ENCODE results near the gene SPOP.

Gene SPOP

GRCh38 chr17:49640556-49640955 is 37.3 kb downstream of the SPOP start:
- no peak overlapping the region for H2AFZ ChIP-seq (ENCODE audit: low read depth, low read length)
- no peaks in the 10 kb centered on the region for H3K27me3 ChIP-seq (ENCODE audit: insufficient read depth, low read length, poor library complexity)
- H3K4me3 ChIP-seq (ENCODE audit: low read depth in 1 of 2, low read length in 2 of 2): no peak overlapping the region
- no peak overlapping the region for H3K4me2 ChIP-seq (ENCODE audit: insufficient read depth, low read length)
- no peaks in the 10 kb centered on the region for H3K9me3 ChIP-seq (ENCODE audit: insufficient read depth, low read length, severe bottlenecking)
- no peak overlapping the region for H3K9ac ChIP-seq (ENCODE audit: low read depth, low read length)
- peaks cover 91% of the 10 kb centered on the region for H3K79me2 ChIP-seq (ENCODE audit: insufficient read depth, low read length)
- no peak overlapping the region for H3K27ac ChIP-seq (ENCODE audit: low read length)
- ATAC-seq (ENCODE audit: insufficient read depth, low read depth) (no peak), DNase-seq (no peak)
- H4K20me1 ChIP-seq (ENCODE audit: insufficient read depth, low read length): peaks cover 30% of the 10 kb centered on the region; the same call in 1 of the 2 replicates
- no peaks in the 10 kb centered on the region for H3K4me1 ChIP-seq (ENCODE audit: insufficient read depth, low read length)
- peaks cover 6% of the 10 kb centered on the region for H3K36me3 ChIP-seq (ENCODE audit: insufficient read depth, low read length)
- TF ChIP-seq EZH2 (IDR thresholded peaks at IDR 0.05; ENCODE audit: borderline replicate concordance, low read depth, low read length, severe bottlenecking) (no peak), CTCF (IDR thresholded peaks at IDR 0.05; ENCODE audit: borderline replicate concordance, extremely low read depth, low read length, poor library complexity, severe bottlenecking) (no peak)

DNA sequence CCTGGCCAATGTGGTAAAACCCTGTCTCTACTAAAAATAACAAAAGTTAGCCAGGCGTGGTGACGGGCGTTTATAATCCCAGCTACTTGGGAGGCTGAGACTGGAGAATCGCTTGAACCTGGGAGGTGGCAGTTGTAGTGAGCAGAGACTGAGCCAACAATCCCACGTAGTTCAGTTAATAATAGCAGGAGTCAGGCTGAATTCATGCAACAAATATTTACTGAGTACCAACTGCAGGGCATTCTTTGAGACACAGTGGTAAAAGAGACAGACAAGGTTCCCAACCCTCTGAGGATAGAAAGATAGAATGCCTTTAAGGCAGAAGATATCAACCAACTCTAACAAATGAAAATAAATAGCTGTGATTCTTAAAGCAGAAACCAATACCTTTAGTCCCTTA is 39.1 kb downstream of the SPOP start:
- Histone ChIP-seq H3K4me2 (ENCODE audit: insufficient read depth, low read length) (no peak overlapping the region), H3K36me3 (ENCODE audit: insufficient read depth, low read length) (peaks cover 6% of the 10 kb centered on the region), H3K9me3 (ENCODE audit: insufficient read depth, low read length, severe bottlenecking) (no peaks in the 10 kb centered on the region), H3K79me2 (ENCODE audit: insufficient read depth, low read length) (peaks cover 86% of the 10 kb centered on the region), H3K9ac (ENCODE audit: low read depth, low read length) (no peak overlapping the region), H4K20me1 (ENCODE audit: insufficient read depth, low read length) (peaks cover 26% of the 10 kb centered on the region; the same call in 1 of the 2 replicates), H3K4me3 (ENCODE audit: low read depth in 1 of 2, low read length in 2 of 2) (no peak overlapping the region), H3K27me3 (ENCODE audit: insufficient read depth, low read length, poor library complexity) (no peaks in the 10 kb centered on the region), H3K27ac (ENCODE audit: low read length) (no peak overlapping the region), H3K4me1 (ENCODE audit: insufficient read depth, low read length) (no peaks in the 10 kb centered on the region), H2AFZ (ENCODE audit: low read depth, low read length) (no peak overlapping the region)
- no peak for DNase-seq
- no peak for TF ChIP-seq EZH2 (IDR thresholded peaks at IDR 0.05; ENCODE audit: borderline replicate concordance, low read depth, low read length, severe bottlenecking)
- no peak for TF ChIP-seq CTCF (IDR thresholded peaks at IDR 0.05; ENCODE audit: borderline replicate concordance, extremely low read depth, low read length, poor library complexity, severe bottlenecking)
- no peak for ATAC-seq (ENCODE audit: insufficient read depth, low read depth)

GRCh38 chr17:49637739-49638138 is 40.2 kb downstream of the SPOP start:
- ATAC-seq (ENCODE audit: insufficient read depth, low read depth) (no peak), DNase-seq (no peak)
- no peak overlapping the region for H3K4me2 ChIP-seq (ENCODE audit: insufficient read depth, low read length)
- H3K27me3 ChIP-seq (ENCODE audit: insufficient read depth, low read length, poor library complexity): no peaks in the 10 kb centered on the region
- no peak overlapping the region for H2AFZ ChIP-seq (ENCODE audit: low read depth, low read length)
- H3K36me3 ChIP-seq (ENCODE audit: insufficient read depth, low read length): peaks cover 14% of the 10 kb centered on the region
- H4K20me1 ChIP-seq (ENCODE audit: insufficient read depth, low read length): peaks cover 24% of the 10 kb centered on the region; the same call in 1 of the 2 replicates
- no peaks in the 10 kb centered on the region for H3K4me1 ChIP-seq (ENCODE audit: insufficient read depth, low read length)
- no peak overlapping the region for H3K4me3 ChIP-seq (ENCODE audit: low read depth in 1 of 2, low read length in 2 of 2)
- no peaks in the 10 kb centered on the region for H3K9me3 ChIP-seq (ENCODE audit: insufficient read depth, low read length, severe bottlenecking)
- TF ChIP-seq EZH2 (IDR thresholded peaks at IDR 0.05; ENCODE audit: borderline replicate concordance, low read depth, low read length, severe bottlenecking): no peak
- TF ChIP-seq CTCF (IDR thresholded peaks at IDR 0.05; ENCODE audit: borderline replicate concordance, extremely low read depth, low read length, poor library complexity, severe bottlenecking): no peak
- no peak overlapping the region for H3K9ac ChIP-seq (ENCODE audit: low read depth, low read length)
- peaks cover 86% of the 10 kb centered on the region for H3K79me2 ChIP-seq (ENCODE audit: insufficient read depth, low read length)
- no peak overlapping the region for H3K27ac ChIP-seq (ENCODE audit: low read length)

- H3K27me3 ChIP-seq (ENCODE audit: insufficient read depth, low read length, poor library complexity): no peaks in the 10 kb centered on the region
- ATAC-seq (ENCODE audit: insufficient read depth, low read depth) (no peak), DNase-seq (no peak)
- peaks cover 22% of the 10 kb centered on the region; the same call in 1 of the 2 replicates for H4K20me1 ChIP-seq (ENCODE audit: insufficient read depth, low read length)
- TF ChIP-seq EZH2 (IDR thresholded peaks at IDR 0.05; ENCODE audit: borderline replicate concordance, low read depth, low read length, severe bottlenecking) (no peak), CTCF (IDR thresholded peaks at IDR 0.05; ENCODE audit: borderline replicate concordance, extremely low read depth, low read length, poor library complexity, severe bottlenecking) (no peak)
- no peak overlapping the region for H3K4me3 ChIP-seq (ENCODE audit: low read depth in 1 of 2, low read length in 2 of 2)
- no peak overlapping the region for H2AFZ ChIP-seq (ENCODE audit: low read depth, low read length)
- no peaks in the 10 kb centered on the region for H3K9me3 ChIP-seq (ENCODE audit: insufficient read depth, low read length, severe bottlenecking)
- peaks cover 83% of the 10 kb centered on the region for H3K79me2 ChIP-seq (ENCODE audit: insufficient read depth, low read length)
- H3K4me1 ChIP-seq (ENCODE audit: insufficient read depth, low read length): no peaks in the 10 kb centered on the region
- peaks cover 14% of the 10 kb centered on the region for H3K36me3 ChIP-seq (ENCODE audit: insufficient read depth, low read length)
- no peak overlapping the region for H3K27ac ChIP-seq (ENCODE audit: low read length)
- H3K9ac ChIP-seq (ENCODE audit: low read depth, low read length): no peak overlapping the region
- no peak overlapping the region for H3K4me2 ChIP-seq (ENCODE audit: insufficient read depth, low read length)
These were observed 40.8 kb downstream of the SPOP start for GRCh38 chr17:49637050-49637449.
